ENCODE measurements around the gene EFHC1.
A peak's percentile ranks its signal among the peaks of the same experiment; 100 is the strongest.

The EFHC1 gene

GRCh38 chr6:52399511-52400312 is 20.4 kb upstream of the EFHC1 start:
- no peak for DNase-seq (ENCODE audit: extremely low read depth, low read depth)

GRCh38 chr6:52400313-52401041 is 19.7 kb upstream of the EFHC1 start:
- DNase-seq (ENCODE audit: extremely low read depth, low read depth) = no peak
- no peak for TF ChIP-seq CTCF (IDR thresholded peaks at IDR 0.05; ENCODE audit: low read depth, low read length)

More at GRCh38 chr6:52399511-52400312, 20.4 kb upstream of the EFHC1 start:
- peak; percentile 88 for TF ChIP-seq CTCF (IDR thresholded peaks at IDR 0.05; ENCODE audit: low read depth, low read length)

- no peak for TF ChIP-seq CTCF (IDR thresholded peaks at IDR 0.05; ENCODE audit: low read depth, low read length)
- DNase-seq (ENCODE audit: extremely low read depth, low read depth) = no peak
These were observed 17.1 kb upstream of the EFHC1 start for GRCh38 chr6:52403086-52403485.

GRCh38 chr6:52403627-52404026 is 16.5 kb upstream of the EFHC1 start:
- no peak for DNase-seq (ENCODE audit: extremely low read depth, low read depth)
- TF ChIP-seq CTCF (IDR thresholded peaks at IDR 0.05; ENCODE audit: low read depth, low read length) = no peak

- TF ChIP-seq CTCF (IDR thresholded peaks at IDR 0.05; ENCODE audit: low read depth, low read length) = no peak
- no peak for DNase-seq (ENCODE audit: extremely low read depth, low read depth)
These were observed 14.9 kb upstream of the EFHC1 start for GRCh38 chr6:52405243-52405642.

GRCh38 chr6:52407467-52407866 is 12.7 kb upstream of the EFHC1 start:
- no peak for DNase-seq (ENCODE audit: extremely low read depth, low read depth)
- TF ChIP-seq CTCF (IDR thresholded peaks at IDR 0.05; ENCODE audit: low read depth, low read length) = peak; percentile 54

GRCh38 chr6:52409499-52409898 is 10.6 kb upstream of the EFHC1 start:
- no peak for DNase-seq (ENCODE audit: extremely low read depth, low read depth)
- no peak for TF ChIP-seq CTCF (IDR thresholded peaks at IDR 0.05; ENCODE audit: low read depth, low read length)
